Astrocyte of the spinal cord (primary cell): ENCODE results near the gene RPS24.
"Not testable (repeated sequence)": the region's sequence is repeated elsewhere in the genome, so short reads cannot be mapped to it uniquely, and the experiment has no call there.

Source experiments
- DNase-seq: peaks from one replicate; pipeline ENCODE4 v3.0.0; 2011; ENCODE audit warnings: low read depth, low spot score
- H3K4me3 ChIP-seq: 2 replicates; pipeline ENCODE4 v1.5.1; 2011; ENCODE audit warnings: low read depth, mild to moderate bottlenecking, low read length, moderate library complexity
- in situ Hi-C: cut with HindIII; loops from 2 replicates; pipeline ENCODE4 v1.10.0; 2017; ENCODE audit warnings: low sequenced_read_pairs
- TF ChIP-seq, protein P1 (sequence below): IDR thresholded peaks from 2 replicates; pipeline ENCODE4 v1.5.1; 2012; ENCODE audit warnings: low read depth, mild to moderate bottlenecking, low read length, inconsistent platforms

The RPS24 gene

DNA sequence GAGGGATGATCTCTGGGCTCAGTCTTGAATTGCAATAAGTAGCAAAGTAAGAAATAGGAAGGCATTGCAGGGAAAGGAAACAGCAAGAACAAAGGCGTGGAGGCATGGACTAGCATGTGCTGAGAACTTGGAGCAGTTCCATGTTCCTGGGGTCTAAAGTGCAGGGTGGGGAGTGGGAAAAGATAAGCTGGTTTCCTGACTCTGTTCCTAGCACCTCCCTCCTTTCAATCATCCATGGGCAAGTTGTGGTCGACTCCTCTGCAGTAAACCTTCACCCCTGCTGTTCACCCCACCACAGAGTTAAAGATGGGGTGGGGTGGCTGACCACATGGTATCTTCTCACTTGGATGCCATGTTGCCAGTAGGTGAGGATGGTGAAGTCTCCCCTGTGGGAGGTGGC lies 29.6 kb downstream of the RPS24 start:
- H3K4me3 ChIP-seq, result no peak overlapping the region
- DNase-seq, result no peak
- in situ Hi-C loops, result no loop called here
- TF ChIP-seq, protein P1, sequence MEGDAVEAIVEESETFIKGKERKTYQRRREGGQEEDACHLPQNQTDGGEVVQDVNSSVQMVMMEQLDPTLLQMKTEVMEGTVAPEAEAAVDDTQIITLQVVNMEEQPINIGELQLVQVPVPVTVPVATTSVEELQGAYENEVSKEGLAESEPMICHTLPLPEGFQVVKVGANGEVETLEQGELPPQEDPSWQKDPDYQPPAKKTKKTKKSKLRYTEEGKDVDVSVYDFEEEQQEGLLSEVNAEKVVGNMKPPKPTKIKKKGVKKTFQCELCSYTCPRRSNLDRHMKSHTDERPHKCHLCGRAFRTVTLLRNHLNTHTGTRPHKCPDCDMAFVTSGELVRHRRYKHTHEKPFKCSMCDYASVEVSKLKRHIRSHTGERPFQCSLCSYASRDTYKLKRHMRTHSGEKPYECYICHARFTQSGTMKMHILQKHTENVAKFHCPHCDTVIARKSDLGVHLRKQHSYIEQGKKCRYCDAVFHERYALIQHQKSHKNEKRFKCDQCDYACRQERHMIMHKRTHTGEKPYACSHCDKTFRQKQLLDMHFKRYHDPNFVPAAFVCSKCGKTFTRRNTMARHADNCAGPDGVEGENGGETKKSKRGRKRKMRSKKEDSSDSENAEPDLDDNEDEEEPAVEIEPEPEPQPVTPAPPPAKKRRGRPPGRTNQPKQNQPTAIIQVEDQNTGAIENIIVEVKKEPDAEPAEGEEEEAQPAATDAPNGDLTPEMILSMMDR, result no peak

DNA sequence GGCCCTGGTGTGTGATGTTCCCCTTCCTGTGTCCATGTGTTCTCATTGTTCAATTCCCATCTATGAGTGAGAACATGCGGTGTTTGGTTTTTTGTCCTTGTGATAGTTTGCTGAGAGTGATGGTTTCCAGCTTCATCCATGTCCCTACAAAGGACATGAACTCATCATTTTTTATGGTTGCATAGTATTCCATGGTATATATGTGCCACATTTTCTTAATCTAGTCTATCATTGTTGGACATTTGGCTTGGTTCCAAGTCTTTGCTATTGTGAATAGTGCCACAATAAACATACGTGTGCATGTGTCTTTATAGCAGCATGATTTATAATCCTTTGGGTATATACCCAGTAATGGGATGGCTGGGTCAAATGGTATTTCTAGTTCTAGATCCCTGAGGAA lies 31.3 kb downstream of the RPS24 start:
- DNase-seq, in situ Hi-C loops: not testable (repeated sequence)

DNA sequence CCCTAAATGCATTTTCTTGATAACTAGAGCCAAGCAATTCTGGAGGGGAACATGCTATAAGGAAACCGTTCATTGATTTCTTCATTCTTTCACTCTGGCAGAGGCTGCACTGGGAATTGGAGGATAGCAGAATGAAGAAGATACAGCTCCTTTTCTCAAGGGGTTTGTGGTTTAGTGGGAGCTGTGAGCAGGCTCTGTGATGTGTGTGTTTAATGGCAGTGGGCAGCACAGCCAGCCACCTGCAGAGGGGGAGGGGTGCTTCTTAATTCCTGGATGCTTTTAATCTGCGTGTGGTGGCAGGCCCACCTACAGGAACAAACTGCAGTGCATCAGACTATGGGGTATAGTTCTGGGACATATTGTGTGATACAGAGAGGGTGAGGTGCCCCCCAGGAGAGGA lies 31.9 kb downstream of the RPS24 start:
- in situ Hi-C loops, result no loop called here
- no peak overlapping the region for H3K4me3 ChIP-seq
- DNase-seq, result no peak
- TF ChIP-seq, protein P1, result no peak

More for the DNA sequence above, 31.3 kb downstream of the RPS24 start:
- not testable (repeated sequence) for H3K4me3 ChIP-seq

DNA sequence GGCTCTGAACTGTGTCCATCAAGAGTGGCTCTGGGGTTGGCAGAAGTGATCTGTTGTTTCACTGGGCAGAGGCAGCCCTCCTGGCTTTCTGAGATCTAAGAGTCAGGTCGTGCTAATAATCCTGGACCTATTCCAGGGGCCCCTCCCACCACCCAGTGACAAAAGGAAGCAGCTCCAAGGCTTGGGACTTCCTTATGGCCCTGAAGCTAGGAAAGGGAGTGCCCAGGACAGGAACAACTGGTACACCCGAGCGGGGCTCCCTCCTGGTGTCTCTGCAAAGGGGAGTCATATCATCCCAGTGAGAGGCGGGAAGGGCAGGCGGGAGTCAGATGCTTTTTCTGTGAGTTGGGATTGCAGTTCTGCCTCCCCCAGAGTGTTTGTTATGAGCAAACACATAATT lies 32.3 kb downstream of the RPS24 start:
- TF ChIP-seq, protein P1, result no peak
- no peak overlapping the region for H3K4me3 ChIP-seq
- in situ Hi-C loops, result no loop called here
- no peak for DNase-seq

DNA sequence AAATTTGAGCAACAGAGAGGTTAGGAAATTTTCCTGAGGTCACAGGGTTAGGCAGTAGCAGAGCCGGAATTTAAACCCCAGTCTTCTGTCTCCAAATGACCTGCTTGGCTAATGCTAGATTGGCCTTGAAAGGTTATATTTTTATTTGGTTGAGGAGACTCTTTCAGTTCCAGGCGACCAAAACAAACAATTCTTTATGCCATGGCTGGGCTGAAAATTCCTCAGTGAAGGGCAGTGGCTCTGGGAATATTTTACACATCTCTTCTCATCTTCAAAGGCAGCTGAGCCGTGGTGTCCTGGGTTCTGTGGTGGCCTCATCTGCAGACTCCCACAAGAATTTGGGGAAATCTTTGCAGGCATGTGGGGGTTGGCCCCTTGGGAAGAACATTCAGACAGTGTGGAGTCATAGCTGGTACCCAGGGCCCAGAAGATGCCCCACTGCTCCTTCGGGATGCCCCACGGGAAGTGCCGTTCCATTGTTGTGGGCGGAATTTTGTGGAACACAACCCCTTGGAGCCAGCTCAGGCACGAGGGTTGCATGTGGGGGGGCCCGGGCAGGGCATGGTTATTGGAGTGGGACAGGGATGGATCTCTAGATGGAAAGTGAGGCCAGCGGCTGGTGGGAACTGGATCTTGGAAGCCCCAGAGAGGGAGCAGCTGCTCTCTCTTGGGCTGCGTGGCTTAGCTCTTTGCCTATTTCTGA lies 33.2 kb downstream of the RPS24 start:
- in situ Hi-C loops, result no loop called here
- TF ChIP-seq, protein P1, result no peak
- no peak overlapping the region for H3K4me3 ChIP-seq

DNA sequence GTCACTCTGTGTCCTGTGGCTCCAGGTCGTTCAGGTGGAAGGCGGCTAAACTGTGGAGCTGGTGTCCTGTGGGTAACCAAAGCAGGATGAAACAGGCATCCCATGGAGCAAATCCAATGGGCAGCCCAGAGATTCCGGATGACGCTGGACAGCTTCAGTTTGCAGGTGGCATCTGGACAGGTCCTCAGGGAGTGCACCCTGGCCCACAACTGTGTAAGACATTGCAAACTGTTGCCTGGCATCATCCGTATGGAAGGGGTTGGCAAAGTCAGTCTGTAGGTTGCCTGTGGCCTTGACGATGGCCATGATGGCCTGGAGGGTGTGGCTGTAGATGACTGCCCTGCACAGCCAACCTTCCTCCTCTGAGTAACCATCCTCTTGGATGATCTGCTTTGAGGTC lies 35.5 kb downstream of the RPS24 start:
- no peak for DNase-seq
- no peak overlapping the region for H3K4me3 ChIP-seq

More for the DNA sequence above, 33.2 kb downstream of the RPS24 start:
- no peak for DNase-seq

DNA sequence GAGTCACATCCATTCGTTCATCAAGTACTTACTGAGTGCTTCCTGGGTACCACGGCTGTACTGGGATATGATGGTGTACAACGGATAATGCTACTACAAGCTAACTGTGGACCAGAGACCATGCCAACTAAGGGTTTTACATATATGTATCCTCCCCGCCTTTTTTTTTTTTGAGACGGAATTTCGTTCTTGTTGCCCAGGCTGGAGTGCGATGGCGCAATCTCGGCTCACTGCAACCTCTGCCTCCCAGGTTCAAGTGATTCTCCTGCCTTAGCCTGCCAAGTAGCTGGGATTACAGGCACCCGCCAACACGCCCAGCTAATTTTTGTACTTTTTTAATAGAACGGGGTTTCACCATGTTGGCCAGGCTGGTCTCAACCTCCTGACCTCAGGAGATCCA lies 36.4 kb downstream of the RPS24 start:
- H3K4me3 ChIP-seq, DNase-seq, in situ Hi-C loops: not testable (repeated sequence)

More for the DNA sequence above, 35.5 kb downstream of the RPS24 start:
- in situ Hi-C loops, result no loop called here
- TF ChIP-seq, protein P1, result no peak

DNA sequence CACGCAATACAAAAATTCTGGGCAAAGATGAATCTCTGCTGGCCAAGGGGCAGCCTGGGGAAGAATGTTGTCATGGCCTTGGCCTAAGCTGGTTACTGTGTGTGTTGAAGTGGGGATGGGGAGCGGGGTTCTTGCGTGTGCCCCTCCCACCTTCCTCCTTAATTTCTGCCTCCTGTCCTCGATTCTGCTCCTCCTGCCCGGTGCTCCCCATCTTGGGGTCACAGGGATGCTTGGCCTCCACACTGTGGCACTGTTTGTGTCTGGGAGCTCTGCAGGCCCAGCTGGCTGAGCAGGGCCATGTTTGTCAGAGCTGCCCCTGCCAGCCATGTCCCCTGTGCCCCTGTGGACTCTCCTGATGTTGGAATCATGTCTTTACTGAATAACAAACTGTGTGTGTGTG lies 37.1 kb downstream of the RPS24 start:
- no peak for DNase-seq
- in situ Hi-C loops, result no loop called here
- H3K4me3 ChIP-seq, result no peak overlapping the region
- TF ChIP-seq, protein P1, result no peak
